Esophagus squamous epithelium (tissue), 4 donors: ENCODE measurements around the gene GNB2.

Source experiments
- POLR2A ChIP-seq, 4 donors: fragments of 450-650 bp; IDR thresholded peaks; one replicate each; pipeline ENCODE4 v1.6.1; 2017; ENCODE audit warnings: antibody characterized with exemption in 4 of 4, mild to moderate bottlenecking in 4 of 4, moderate library complexity in 3 of 4
- TF ChIP-seq, protein P1 (sequence below), 6 experiments: fragments of 450-650 bp in 4 of 6; fragments of 200-600 bp in 2 of 6; sonication (generic) in 2 of 6; IDR thresholded peaks; one replicate each; pipeline ENCODE4 v1.5.1; 2016 to 2019; ENCODE audit warnings: antibody characterized with exemption in 6 of 6, mild to moderate bottlenecking in 4 of 6, moderate library complexity in 4 of 6

GRCh38 chr7:100720279-100720670 is 46.7 kb downstream of the GNB2 start, which contains the start of gene EPO:
- TF ChIP-seq, protein P1, sequence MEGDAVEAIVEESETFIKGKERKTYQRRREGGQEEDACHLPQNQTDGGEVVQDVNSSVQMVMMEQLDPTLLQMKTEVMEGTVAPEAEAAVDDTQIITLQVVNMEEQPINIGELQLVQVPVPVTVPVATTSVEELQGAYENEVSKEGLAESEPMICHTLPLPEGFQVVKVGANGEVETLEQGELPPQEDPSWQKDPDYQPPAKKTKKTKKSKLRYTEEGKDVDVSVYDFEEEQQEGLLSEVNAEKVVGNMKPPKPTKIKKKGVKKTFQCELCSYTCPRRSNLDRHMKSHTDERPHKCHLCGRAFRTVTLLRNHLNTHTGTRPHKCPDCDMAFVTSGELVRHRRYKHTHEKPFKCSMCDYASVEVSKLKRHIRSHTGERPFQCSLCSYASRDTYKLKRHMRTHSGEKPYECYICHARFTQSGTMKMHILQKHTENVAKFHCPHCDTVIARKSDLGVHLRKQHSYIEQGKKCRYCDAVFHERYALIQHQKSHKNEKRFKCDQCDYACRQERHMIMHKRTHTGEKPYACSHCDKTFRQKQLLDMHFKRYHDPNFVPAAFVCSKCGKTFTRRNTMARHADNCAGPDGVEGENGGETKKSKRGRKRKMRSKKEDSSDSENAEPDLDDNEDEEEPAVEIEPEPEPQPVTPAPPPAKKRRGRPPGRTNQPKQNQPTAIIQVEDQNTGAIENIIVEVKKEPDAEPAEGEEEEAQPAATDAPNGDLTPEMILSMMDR (IDR thresholded peaks at IDR 0.05), result no peak
- TF ChIP-seq POLR2A (IDR thresholded peaks at IDR 0.05), result no peak
